Raji (cell line): ENCODE data around the gene NCBP1.

Experiments used
- POLR2A ChIP-seq: IDR thresholded peaks from 2 replicates; pipeline ENCODE4 v1.6.1; 2011; ENCODE audit warnings: low read depth, low read length, control low read depth; ENCODE audit not compliant: insufficient read depth

Gene NCBP1

GRCh38 chr9:97615439-97616072 is 18.1 kb upstream of the NCBP1 start:
- TF ChIP-seq POLR2A = no peak

DNA sequence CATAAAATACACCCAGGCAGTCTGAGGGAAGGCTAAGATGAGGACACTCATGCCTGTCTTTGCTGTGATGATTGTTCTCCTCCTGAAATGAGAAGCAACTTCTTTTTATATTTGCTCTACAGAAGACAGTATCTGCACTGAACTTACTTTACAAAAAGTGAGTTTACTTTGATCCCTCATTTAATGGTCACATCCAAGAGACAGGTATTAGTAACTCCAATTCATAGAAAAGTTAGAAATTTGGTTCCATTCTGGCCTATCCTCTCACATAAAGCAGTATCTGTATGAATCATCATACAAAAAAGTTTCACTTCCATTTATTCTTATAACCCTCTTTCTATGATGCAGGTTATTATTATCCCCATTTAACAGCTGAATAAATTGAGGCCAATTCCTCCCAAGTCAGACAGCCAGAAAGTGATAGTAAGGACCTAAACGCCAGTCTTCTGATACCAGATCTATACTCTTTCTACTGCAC is 15.6 kb upstream of the NCBP1 start:
- TF ChIP-seq POLR2A = no peak

- no peak for TF ChIP-seq POLR2A
These were observed 9.7 kb upstream of the NCBP1 start for GRCh38 chr9:97623946-97624345.

DNA sequence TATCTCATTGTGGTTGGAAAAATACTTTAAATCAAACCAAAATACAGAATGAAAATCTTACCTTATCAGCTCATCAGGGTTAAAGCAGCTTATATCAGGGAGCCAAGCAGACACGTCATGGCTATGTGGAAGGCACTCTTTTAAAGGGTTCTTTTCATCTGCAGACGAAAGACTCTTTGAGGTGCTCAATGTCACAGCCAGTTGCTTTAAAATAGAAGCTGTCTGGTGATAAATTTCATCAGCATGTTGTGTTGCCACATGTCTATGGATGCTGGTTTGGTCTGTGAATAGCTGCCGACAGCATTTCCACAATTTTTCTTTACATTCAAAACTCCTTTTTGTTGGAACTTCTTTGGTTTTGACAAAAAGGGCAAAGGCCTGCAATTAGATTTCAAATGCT is 8.0 kb upstream of the NCBP1 start:
- no peak for TF ChIP-seq POLR2A

- TF ChIP-seq POLR2A = no peak
These were observed 6.0 kb upstream of the NCBP1 start for GRCh38 chr9:97627624-97628023.

DNA sequence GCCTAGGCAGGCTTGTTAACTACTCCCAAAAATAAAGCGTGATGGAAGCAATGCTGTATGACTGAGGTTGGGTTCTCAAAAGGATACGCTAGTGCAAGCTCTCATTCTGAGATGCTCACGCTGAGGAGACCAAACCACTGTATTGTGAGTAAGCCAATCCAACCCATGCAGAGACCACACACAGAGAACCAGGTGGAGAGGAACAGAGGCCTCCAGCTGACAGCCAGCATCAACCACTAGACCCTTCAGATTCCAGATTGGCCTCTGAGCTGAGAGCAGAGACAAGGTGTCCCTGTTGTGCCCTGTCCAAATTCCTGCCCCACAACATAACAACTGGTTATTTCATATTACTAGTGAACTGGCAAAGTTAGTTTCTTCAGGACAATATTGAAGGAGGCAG is 5.0 kb upstream of the NCBP1 start:
- TF ChIP-seq POLR2A = no peak

- no peak for TF ChIP-seq POLR2A
These were observed 4.5 kb upstream of the NCBP1 start for GRCh38 chr9:97629156-97629555.

DNA sequence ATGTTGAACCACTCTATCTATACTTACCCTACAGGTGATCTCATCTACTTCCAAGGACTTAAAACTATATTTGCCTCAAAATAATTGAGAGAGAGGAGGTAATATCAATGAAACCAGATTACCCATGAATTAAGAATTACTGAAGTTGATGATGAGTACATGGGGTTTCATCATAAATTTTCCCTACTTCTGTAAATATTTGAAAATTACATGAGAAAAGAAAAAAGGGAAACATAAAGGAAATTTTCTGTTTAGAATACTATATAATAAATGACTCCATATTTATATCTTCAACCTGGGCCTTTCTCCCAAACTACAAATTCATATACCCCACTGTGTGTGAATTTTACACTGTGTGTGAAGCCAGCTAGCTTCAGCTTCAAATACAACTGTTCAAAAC is 3.0 kb upstream of the NCBP1 start:
- TF ChIP-seq POLR2A = no peak

DNA sequence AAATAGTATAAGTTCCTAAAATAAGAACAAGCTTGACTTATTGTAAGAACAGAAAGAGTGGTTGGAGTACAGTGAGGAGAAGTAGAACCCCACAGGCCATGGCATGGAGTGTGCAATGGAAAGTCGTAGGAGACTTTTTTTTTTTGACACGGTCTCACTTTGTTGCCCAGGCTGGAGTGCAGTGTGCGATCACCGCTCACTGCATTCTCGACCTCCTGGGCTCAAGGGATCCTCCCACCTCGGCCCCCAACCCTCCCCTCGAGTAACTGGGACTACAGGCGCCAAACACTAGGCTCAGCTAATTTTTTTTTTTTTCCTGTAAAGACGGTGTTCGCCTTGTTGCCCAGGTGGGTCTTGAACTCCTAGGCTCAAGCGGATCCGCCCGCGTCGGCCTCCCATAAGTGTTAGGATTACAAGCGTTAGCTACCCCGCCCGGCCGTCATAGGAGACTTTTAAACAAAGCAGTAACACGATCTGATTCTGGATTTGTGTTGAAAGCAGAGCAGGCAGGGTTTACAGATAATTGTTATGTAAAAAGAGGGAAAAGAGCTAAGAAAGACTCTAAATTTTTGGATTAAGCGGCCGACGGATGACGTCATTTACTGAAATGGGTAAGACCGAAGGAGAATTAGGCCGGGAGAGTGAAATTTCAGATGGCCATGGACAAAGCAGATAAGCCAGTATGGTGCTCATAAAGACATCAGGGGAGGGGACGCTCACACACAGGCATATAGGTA is 1.2 kb upstream of the NCBP1 start:
- no peak for TF ChIP-seq POLR2A

DNA sequence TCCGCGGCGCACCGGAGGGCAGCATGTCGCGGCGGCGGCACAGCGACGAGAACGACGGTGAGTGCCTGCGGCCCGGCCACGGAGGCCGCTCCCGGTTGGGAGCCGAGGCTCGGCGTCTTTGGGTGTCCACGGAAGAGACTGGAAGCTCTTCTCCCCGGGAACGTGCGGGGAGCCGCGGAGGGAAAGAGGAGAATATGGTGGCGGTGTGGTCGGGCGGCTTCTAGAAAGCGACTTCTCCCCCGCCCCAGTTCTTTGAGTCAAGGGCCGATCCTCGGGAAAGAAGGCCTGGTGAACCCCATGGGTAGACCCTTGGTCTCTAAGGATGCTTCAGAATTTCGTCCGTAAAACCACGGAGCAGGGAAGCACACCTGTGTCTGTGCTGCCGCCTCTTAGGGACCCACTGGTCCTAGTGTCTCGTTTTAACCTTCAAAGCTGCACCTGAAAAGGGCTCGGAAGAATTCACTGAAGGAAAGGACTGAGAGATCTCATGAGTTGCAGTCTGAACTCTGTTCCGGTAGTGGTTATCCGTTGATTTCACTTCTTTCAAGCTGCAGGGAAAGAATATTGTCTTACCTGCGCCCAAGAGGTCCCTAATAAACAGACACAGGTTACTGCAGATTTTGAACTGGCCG is 354 bp downstream of the NCBP1 start:
- TF ChIP-seq POLR2A = no peak

DNA sequence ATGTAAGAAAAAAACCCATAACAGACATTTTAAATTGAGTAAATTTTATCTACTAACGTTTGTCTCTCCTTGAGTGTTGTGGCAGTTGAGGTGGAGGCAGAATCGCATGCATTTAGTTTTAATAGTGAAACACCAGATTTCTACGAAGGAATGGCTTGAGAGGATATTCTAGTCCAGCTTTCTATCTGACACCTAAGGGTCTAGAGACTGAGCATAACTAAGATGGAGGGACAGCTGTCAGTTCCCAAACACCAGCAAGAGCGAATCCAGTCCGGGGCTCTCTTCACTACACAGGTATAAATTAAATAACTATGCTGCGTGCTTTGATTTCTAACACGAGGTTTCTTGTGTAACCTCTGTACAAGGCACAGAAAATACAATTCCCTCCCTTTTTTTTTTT is 1.4 kb downstream of the NCBP1 start:
- TF ChIP-seq POLR2A = no peak

GRCh38 chr9:97636903-97637302 is 3.3 kb downstream of the NCBP1 start:
- no peak for TF ChIP-seq POLR2A

GRCh38 chr9:97638666-97639065 is 5.0 kb downstream of the NCBP1 start:
- no peak for TF ChIP-seq POLR2A

DNA sequence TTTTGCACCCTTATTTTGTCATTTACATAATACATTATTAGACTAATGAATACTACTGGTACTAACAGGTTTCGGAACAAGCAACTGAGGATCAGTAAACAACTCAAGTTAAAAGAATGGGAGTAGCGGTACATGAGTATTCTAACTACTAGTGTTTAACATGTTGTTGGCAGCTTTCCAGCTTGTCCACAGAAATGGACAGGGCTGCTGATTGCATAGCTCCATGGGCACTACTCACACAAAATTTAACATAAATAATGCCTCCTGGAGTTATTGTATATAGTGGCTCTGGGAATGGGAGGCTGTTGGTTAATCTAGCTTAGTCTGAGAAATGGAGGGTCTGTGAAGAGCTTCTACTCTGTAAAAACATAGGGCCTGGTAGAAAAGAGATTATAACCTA is 6.7 kb downstream of the NCBP1 start:
- no peak for TF ChIP-seq POLR2A

GRCh38 chr9:97645720-97646119 is 12.1 kb downstream of the NCBP1 start:
- no peak for TF ChIP-seq POLR2A

DNA sequence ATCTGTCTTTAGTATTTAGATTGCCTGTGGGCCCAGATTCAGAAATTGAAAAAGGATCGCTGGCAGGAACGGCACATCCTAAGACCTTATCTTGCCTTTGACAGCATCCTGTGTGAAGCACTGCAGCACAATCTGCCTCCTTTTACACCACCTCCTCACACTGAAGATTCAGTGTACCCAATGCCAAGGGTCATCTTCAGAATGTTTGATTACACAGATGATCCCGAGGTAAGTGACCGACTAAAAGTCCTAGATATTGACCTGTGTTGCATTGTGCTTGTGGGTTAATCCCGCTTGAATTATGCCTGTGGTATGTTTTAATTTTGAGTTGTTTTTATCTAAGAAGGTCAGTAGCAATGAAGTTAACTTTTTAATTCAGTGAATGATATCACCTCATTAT is 14.4 kb downstream of the NCBP1 start:
- no peak for TF ChIP-seq POLR2A
